Neural progenitor cell (in vitro differentiated cells): ENCODE results near the gene HPSE. TPM values are rescaled to one million over a fixed set of nuclear protein-coding genes. Genes with fewer than 3 reads are reported as not detected.
"Not testable (repeated sequence)": the region's sequence is repeated elsewhere in the genome, so short reads cannot be mapped to it uniquely, and the experiment has no call there.

Experiments used
- DNase-seq: peaks from one replicate; pipeline ENCODE4 v3.0.0-alpha.2; 2016; ENCODE audit warnings: low spot score
- H2AFZ ChIP-seq: fragments of 200-600 bp; sonication (generic); replicated peaks from 2 replicates; pipeline ENCODE4 v1.6.1; 2016; ENCODE audit warnings: antibody characterized with exemption
- H3F3A ChIP-seq: fragments of 200-600 bp; sonication (generic); 2 replicates; pipeline ENCODE4 v1.6.1; 2016; ENCODE audit warnings: antibody characterized with exemption, low read depth
- H3K27ac ChIP-seq: fragments of 200-600 bp; sonication (generic); 2 replicates; pipeline ENCODE4 v1.5.1; 2016; ENCODE audit warnings: mild to moderate bottlenecking
- H3K27me3 ChIP-seq: fragments of 200-600 bp; sonication (generic); 2 replicates; pipeline ENCODE4 v1.6.1; 2016; ENCODE audit warnings: mild to moderate bottlenecking, moderate library complexity
- H3K36me3 ChIP-seq: fragments of 200-600 bp; sonication (generic); 2 replicates; pipeline ENCODE4 v1.5.1; 2016
- H3K4me1 ChIP-seq: fragments of 200-600 bp; sonication (generic); 2 replicates; pipeline ENCODE4 v1.6.1; 2016; ENCODE audit warnings: mixed run types
- H3K4me2 ChIP-seq: fragments of 200-600 bp; sonication (generic); 2 replicates; pipeline ENCODE4 v1.6.1; 2016
- H3K4me3 ChIP-seq: fragments of 200-600 bp; sonication (generic); 2 replicates; pipeline ENCODE4 v1.5.1; 2016
- H3K79me2 ChIP-seq: fragments of 200-600 bp; sonication (generic); 2 replicates; pipeline ENCODE4 v1.6.1; 2016; ENCODE audit warnings: low read depth
- H3K9ac ChIP-seq: fragments of 200-600 bp; sonication (generic); 2 replicates; pipeline ENCODE4 v1.6.1; 2016
- H3K9me3 ChIP-seq: fragments of 200-600 bp; sonication (generic); 2 replicates; pipeline ENCODE4 v1.5.1; 2016; ENCODE audit warnings: low read depth
- H4K20me1 ChIP-seq: fragments of 200-600 bp; sonication (generic); 2 replicates; pipeline ENCODE4 v1.6.1; 2016; ENCODE audit warnings: low read depth
- H3K27ac Mint-ChIP-seq: 3 replicates; pipeline ENCODE4 v1.8.0; 2021; ENCODE audit warnings: mixed read lengths
- H3K27me3 Mint-ChIP-seq: 2 replicates; pipeline ENCODE4 v1.8.0; 2022; ENCODE audit warnings: low read depth, mild to moderate bottlenecking, inconsistent platforms, moderate library complexity, mixed read lengths; ENCODE audit not compliant: insufficient read depth
- H3K36me3 Mint-ChIP-seq: 3 replicates; pipeline ENCODE4 v1.8.0; 2021; ENCODE audit warnings: mixed read lengths
- H3K4me1 Mint-ChIP-seq: 3 replicates; pipeline ENCODE4 v1.8.0; 2021; ENCODE audit warnings: mixed read lengths
- H3K4me3 Mint-ChIP-seq: 3 replicates; pipeline ENCODE4 v1.8.0; 2021; ENCODE audit warnings: mild to moderate bottlenecking, moderate library complexity, mixed read lengths
- H3K9me3 Mint-ChIP-seq: 3 replicates; pipeline ENCODE4 v1.8.0; 2020; ENCODE audit warnings: mixed read lengths
- CTCF ChIP-seq: fragments of 200-600 bp; sonication (generic); IDR thresholded peaks from 2 replicates; pipeline ENCODE4 v1.5.1; 2017; ENCODE audit warnings: antibody characterized with exemption, mild to moderate bottlenecking
- EZH2 ChIP-seq: fragments of 200-600 bp; sonication (generic); IDR thresholded peaks from 2 replicates; pipeline ENCODE4 v1.6.1; 2017; ENCODE audit warnings: antibody characterized with exemption, mild to moderate bottlenecking, moderate library complexity
- EZH2phosphoT487 ChIP-seq: fragments of 200-600 bp; sonication (generic); IDR thresholded peaks from 2 replicates; pipeline ENCODE4 v1.6.1; 2017; ENCODE audit warnings: antibody characterized with exemption
- total RNA-seq: library from RNA; depleted of rRNA; stranded (reverse); fragments of >200 nt; gene quantifications from 2 replicates; pipeline ENCODE4 v1.2.3, GENCODE V29; 2015; ENCODE audit warnings: low replicate concordance

HPSE gene
- total RNA-seq, 1 donor from 2014 or later = 0.73 TPM

- Mint-ChIP-seq H3K27ac (no peak overlapping the region), H3K4me3 (no peak overlapping the region), H3K9me3 (no peaks in the 10 kb centered on the region), H3K36me3 (no peaks in the 10 kb centered on the region), H3K27me3 (peaks cover 2% of the 10 kb centered on the region), H3K4me1 (peaks cover 12% of the 10 kb centered on the region)
- Histone ChIP-seq H3F3A (no peaks in the 10 kb centered on the region), H3K27me3 (no peaks in the 10 kb centered on the region), H3K9me3 (no peaks in the 10 kb centered on the region), H3K36me3 (no peaks in the 10 kb centered on the region), H3K4me3 (no peak overlapping the region), H4K20me1 (no peaks in the 10 kb centered on the region), H3K79me2 (no peaks in the 10 kb centered on the region), H3K27ac (no peak overlapping the region), H3K9ac (no peak overlapping the region), H3K4me1 (peaks cover 13% of the 10 kb centered on the region), H3K4me2 (no peak overlapping the region), H2AFZ (no peak overlapping the region)
- DNase-seq = no peak
- TF ChIP-seq CTCF = no peak
- TF ChIP-seq EZH2phosphoT487 = no peak
- TF ChIP-seq EZH2 = no peak
Measured at GRCh38 chr4:83305187-83305586, 29.5 kb downstream of the HPSE start.

- H3K4me2 ChIP-seq = no peak overlapping the region
- no peaks in the 10 kb centered on the region for H3K36me3 ChIP-seq
- H3F3A ChIP-seq = no peaks in the 10 kb centered on the region
- Mint-ChIP-seq H3K36me3 (no peaks in the 10 kb centered on the region), H3K4me1 (no peaks in the 10 kb centered on the region), H3K4me3 (no peak overlapping the region), H3K27ac (no peak overlapping the region), H3K27me3 (no peaks in the 10 kb centered on the region), H3K9me3 (no peaks in the 10 kb centered on the region)
- no peaks in the 10 kb centered on the region for H4K20me1 ChIP-seq
- H3K4me1 ChIP-seq = no peaks in the 10 kb centered on the region
- H3K9ac ChIP-seq = no peak overlapping the region
- H2AFZ ChIP-seq = no peak overlapping the region
- no peak for TF ChIP-seq CTCF
- TF ChIP-seq EZH2 = no peak
- no peak for TF ChIP-seq EZH2phosphoT487
- H3K4me3 ChIP-seq = no peak overlapping the region
- DNase-seq = no peak
- no peaks in the 10 kb centered on the region for H3K9me3 ChIP-seq
- no peaks in the 10 kb centered on the region for H3K27me3 ChIP-seq
- H3K79me2 ChIP-seq = no peaks in the 10 kb centered on the region
- no peak overlapping the region for H3K27ac ChIP-seq
Measured at GRCh38 chr4:83297548-83298260, 36.9 kb downstream of the HPSE start.

GRCh38 chr4:83293305-83294046 is 41.2 kb downstream of the HPSE start:
- no peak for DNase-seq
- H3F3A ChIP-seq = no peaks in the 10 kb centered on the region
- H3K4me3 Mint-ChIP-seq = no peak overlapping the region
- no peak overlapping the region for H3K27ac Mint-ChIP-seq
- H3K36me3 ChIP-seq = no peaks in the 10 kb centered on the region
- H3K27me3 Mint-ChIP-seq = no peaks in the 10 kb centered on the region
- no peaks in the 10 kb centered on the region for H3K4me1 ChIP-seq
- H3K27me3 ChIP-seq = no peaks in the 10 kb centered on the region
- no peaks in the 10 kb centered on the region for H3K4me1 Mint-ChIP-seq
- no peak overlapping the region for H2AFZ ChIP-seq
- no peak for TF ChIP-seq CTCF
- TF ChIP-seq EZH2 = no peak
- no peak for TF ChIP-seq EZH2phosphoT487
- H3K27ac ChIP-seq = no peak overlapping the region
- H3K79me2 ChIP-seq = no peaks in the 10 kb centered on the region
- H3K9ac ChIP-seq = no peak overlapping the region
- no peak overlapping the region for H3K4me3 ChIP-seq
- no peaks in the 10 kb centered on the region for H4K20me1 ChIP-seq
- peaks cover 2% of the 10 kb centered on the region for H3K9me3 Mint-ChIP-seq
- H3K4me2 ChIP-seq = no peak overlapping the region
- no peaks in the 10 kb centered on the region for H3K9me3 ChIP-seq
- H3K36me3 Mint-ChIP-seq = no peaks in the 10 kb centered on the region

- not testable (repeated sequence) for H3K27me3 Mint-ChIP-seq, H3K9ac ChIP-seq, H3K4me3 Mint-ChIP-seq, H3K9me3 Mint-ChIP-seq, H3K27me3 ChIP-seq, H3K79me2 ChIP-seq, H3K36me3 ChIP-seq, H3K4me2 ChIP-seq, H3K4me1 Mint-ChIP-seq, H3K27ac Mint-ChIP-seq, H3K36me3 Mint-ChIP-seq, DNase-seq, H3K4me3 ChIP-seq, H3F3A ChIP-seq, H2AFZ ChIP-seq, H3K27ac ChIP-seq, H3K4me1 ChIP-seq, H4K20me1 ChIP-seq, H3K9me3 ChIP-seq
Measured at GRCh38 chr4:83290059-83290774, 44.4 kb downstream of the HPSE start.

GRCh38 chr4:83288381-83288780 is 46.3 kb downstream of the HPSE start:
- not testable (repeated sequence) for DNase-seq, H3K27ac ChIP-seq, H3K9me3 ChIP-seq, H3K9me3 Mint-ChIP-seq, H3K79me2 ChIP-seq, H3K36me3 Mint-ChIP-seq, H3K27me3 Mint-ChIP-seq, H2AFZ ChIP-seq, H3K4me3 Mint-ChIP-seq, H3K36me3 ChIP-seq, H3K9ac ChIP-seq, H3K27ac Mint-ChIP-seq, H3K4me1 ChIP-seq, H3K27me3 ChIP-seq, H3K4me2 ChIP-seq, H3K4me1 Mint-ChIP-seq, H4K20me1 ChIP-seq, H3K4me3 ChIP-seq
- H3F3A ChIP-seq = peaks cover 14% of the 10 kb centered on the region
